Uterus (tissue), 2 donors: ENCODE measurements around the gene CALM3.

Source experiments
- POLR2A ChIP-seq, 2 donors: fragments of 450-650 bp; IDR thresholded peaks; one replicate each; pipeline ENCODE4 v1.6.1; 2016; ENCODE audit warnings: antibody characterized with exemption in 2 of 2, mild to moderate bottlenecking in 1 of 2, moderate library complexity in 1 of 2
- TF ChIP-seq, protein P1 (sequence below), 4 experiments: fragments of 200-600 bp in 2 of 4; fragments of 450-650 bp in 2 of 4; sonication (generic) in 2 of 4; IDR thresholded peaks; one replicate each; pipeline ENCODE4 v1.5.1; 2016 to 2019; ENCODE audit warnings: antibody characterized with exemption in 4 of 4, mild to moderate bottlenecking in 2 of 4, moderate library complexity in 1 of 4

GRCh38 chr19:46616631-46617322 lies 15.6 kb downstream of the CALM3 start:
- TF ChIP-seq POLR2A (IDR thresholded peaks at IDR 0.05) = no peak
- TF ChIP-seq, protein P1, sequence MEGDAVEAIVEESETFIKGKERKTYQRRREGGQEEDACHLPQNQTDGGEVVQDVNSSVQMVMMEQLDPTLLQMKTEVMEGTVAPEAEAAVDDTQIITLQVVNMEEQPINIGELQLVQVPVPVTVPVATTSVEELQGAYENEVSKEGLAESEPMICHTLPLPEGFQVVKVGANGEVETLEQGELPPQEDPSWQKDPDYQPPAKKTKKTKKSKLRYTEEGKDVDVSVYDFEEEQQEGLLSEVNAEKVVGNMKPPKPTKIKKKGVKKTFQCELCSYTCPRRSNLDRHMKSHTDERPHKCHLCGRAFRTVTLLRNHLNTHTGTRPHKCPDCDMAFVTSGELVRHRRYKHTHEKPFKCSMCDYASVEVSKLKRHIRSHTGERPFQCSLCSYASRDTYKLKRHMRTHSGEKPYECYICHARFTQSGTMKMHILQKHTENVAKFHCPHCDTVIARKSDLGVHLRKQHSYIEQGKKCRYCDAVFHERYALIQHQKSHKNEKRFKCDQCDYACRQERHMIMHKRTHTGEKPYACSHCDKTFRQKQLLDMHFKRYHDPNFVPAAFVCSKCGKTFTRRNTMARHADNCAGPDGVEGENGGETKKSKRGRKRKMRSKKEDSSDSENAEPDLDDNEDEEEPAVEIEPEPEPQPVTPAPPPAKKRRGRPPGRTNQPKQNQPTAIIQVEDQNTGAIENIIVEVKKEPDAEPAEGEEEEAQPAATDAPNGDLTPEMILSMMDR (IDR thresholded peaks at IDR 0.05) = peak in 3 of 4 experiments; percentile 29 to 42 (median 37)
